ENCODE data around the gene CLIP3.

The CLIP3 gene

DNA sequence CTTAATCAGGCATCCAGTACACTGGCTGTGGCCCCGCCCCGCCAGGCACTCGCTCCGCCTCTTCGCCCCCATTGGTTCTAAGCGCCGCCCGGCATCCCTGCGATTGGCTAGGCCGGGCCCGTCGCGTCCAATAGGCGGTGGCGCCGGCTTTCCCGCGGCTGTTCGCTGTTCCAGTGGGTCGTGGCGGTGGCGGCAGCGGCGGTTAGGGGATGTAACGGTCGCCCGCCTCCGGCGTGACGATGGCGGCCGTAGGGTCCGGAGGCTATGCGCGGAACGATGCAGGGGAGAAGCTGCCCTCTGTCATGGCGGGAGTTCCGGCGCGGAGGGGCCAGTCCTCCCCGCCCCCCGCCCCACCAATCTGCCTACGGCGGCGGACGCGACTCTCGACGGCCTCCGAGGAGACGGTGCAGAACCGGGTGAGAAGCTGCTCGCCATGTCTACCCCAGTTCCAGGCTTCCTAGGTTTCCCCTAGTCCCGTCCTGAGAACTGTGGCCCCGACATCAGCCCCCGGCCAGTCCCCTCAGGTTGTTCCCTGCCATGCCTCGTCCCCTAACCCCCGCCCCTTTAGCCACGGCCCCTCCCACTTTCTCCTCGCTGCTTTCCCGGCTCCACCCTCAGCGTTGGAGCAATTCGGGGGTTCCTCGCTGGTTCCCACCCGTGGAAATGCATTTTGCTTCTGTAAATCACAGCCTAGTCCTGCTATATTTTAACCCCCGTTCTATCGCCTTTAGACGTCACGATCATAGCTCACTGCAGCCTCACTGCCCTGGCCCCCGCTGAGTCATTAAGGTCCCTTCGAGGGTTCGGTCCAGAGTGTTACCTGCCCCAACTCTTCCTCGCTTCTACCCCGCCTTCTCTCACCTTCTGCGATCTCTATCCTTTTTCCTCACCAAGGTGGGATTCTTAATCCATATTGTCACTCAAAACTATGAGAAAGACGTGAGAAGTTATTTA is 22.3 kb upstream of the CLIP3 start, which contains the start of gene WDR62:
TSS of gene WDR62 (plus strand) at position 165 of the 954 bp plus-strand sequence. CDS start at position 240, 75 bp downstream.
- peak within 1 kb of the TSS; percentile 88 for H3K27ac ChIP-seq (replicated peaks)
- no peaks in the 10 kb centered on the region for H3K27me3 ChIP-seq (ENCODE audit: insufficient read depth, poor library complexity, severe bottlenecking)
- peak within 1 kb of the TSS; percentile 88 for H3K4me3 ChIP-seq (replicated peaks; ENCODE audit: insufficient read depth, low read length)
- TF ChIP-seq, protein P1, sequence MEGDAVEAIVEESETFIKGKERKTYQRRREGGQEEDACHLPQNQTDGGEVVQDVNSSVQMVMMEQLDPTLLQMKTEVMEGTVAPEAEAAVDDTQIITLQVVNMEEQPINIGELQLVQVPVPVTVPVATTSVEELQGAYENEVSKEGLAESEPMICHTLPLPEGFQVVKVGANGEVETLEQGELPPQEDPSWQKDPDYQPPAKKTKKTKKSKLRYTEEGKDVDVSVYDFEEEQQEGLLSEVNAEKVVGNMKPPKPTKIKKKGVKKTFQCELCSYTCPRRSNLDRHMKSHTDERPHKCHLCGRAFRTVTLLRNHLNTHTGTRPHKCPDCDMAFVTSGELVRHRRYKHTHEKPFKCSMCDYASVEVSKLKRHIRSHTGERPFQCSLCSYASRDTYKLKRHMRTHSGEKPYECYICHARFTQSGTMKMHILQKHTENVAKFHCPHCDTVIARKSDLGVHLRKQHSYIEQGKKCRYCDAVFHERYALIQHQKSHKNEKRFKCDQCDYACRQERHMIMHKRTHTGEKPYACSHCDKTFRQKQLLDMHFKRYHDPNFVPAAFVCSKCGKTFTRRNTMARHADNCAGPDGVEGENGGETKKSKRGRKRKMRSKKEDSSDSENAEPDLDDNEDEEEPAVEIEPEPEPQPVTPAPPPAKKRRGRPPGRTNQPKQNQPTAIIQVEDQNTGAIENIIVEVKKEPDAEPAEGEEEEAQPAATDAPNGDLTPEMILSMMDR (IDR thresholded peaks at IDR 0.05; ENCODE audit: insufficient read depth, low read length), result no peak
- TF ChIP-seq POLR2AphosphoS5 (IDR thresholded peaks at IDR 0.05; ENCODE audit: low read depth), result peak; percentile 73
- TF ChIP-seq, protein P2, sequence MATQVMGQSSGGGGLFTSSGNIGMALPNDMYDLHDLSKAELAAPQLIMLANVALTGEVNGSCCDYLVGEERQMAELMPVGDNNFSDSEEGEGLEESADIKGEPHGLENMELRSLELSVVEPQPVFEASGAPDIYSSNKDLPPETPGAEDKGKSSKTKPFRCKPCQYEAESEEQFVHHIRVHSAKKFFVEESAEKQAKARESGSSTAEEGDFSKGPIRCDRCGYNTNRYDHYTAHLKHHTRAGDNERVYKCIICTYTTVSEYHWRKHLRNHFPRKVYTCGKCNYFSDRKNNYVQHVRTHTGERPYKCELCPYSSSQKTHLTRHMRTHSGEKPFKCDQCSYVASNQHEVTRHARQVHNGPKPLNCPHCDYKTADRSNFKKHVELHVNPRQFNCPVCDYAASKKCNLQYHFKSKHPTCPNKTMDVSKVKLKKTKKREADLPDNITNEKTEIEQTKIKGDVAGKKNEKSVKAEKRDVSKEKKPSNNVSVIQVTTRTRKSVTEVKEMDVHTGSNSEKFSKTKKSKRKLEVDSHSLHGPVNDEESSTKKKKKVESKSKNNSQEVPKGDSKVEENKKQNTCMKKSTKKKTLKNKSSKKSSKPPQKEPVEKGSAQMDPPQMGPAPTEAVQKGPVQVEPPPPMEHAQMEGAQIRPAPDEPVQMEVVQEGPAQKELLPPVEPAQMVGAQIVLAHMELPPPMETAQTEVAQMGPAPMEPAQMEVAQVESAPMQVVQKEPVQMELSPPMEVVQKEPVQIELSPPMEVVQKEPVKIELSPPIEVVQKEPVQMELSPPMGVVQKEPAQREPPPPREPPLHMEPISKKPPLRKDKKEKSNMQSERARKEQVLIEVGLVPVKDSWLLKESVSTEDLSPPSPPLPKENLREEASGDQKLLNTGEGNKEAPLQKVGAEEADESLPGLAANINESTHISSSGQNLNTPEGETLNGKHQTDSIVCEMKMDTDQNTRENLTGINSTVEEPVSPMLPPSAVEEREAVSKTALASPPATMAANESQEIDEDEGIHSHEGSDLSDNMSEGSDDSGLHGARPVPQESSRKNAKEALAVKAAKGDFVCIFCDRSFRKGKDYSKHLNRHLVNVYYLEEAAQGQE (IDR thresholded peaks at IDR 0.05; ENCODE audit: insufficient replicate concordance, low read depth), result no peak
- DNase-seq (ENCODE audit: low read depth in 1 of 2, low spot score in 1 of 2), result peak; percentile 80 to 94

DNA sequence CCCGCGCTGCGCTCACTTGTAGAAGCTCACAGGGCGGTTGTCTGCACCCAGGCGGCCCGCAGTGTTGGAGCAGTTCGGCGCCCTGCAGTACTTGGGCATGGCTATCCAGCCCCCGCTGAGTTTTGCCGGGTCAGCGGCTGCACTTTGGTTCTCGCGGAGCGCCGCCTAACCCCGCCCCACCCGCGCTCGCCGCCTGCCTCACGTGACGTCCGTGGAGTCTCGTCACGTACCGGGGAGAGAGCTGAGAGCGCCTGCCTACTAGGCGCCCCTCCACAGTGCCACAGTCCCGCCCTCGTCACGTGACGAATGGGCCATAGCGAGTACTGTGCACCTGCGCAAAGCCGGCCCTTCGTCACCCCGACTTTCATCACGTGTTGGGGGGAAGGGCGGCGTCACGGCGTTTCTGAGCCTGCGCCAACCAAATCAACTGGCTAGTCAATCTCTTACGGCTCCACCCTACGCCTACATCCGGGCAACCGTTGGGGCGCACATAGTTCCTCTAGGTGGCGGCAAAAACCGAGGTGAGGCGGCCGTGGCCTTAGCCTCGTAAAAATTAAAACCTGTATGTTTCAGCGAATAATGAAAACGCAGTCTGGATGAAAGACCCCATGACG is 21.6 kb upstream of the CLIP3 start, which contains the start of gene THAP8:
TSS of gene THAP8 (minus strand) at position 167 of the 614 bp plus-strand sequence. CDS start at position 99, 68 bp downstream.
- Histone ChIP-seq H3K4me3 (replicated peaks; ENCODE audit: insufficient read depth, low read length) (peak within 1 kb of the TSS; percentile 88), H3K27me3 (ENCODE audit: insufficient read depth, poor library complexity, severe bottlenecking) (no peaks in the 10 kb centered on the region), H3K27ac (replicated peaks) (peak within 1 kb of the TSS; percentile 88)
- peak; percentile 98 to 100 for DNase-seq (ENCODE audit: low read depth in 1 of 2, low spot score in 1 of 2)
- no peak for TF ChIP-seq GABPA (IDR thresholded peaks at IDR 0.05; ENCODE audit: low read depth)
- TF ChIP-seq SPI1 (IDR thresholded peaks at IDR 0.05; ENCODE audit: borderline replicate concordance, low read depth), result no peak
- TF ChIP-seq POLR2AphosphoS5 (IDR thresholded peaks at IDR 0.05; ENCODE audit: low read depth), result peak; percentile 40; the same call in 1 of the 2 replicates
- TF ChIP-seq, protein P2 (IDR thresholded peaks at IDR 0.05; ENCODE audit: insufficient replicate concordance, low read depth), result no peak
- TF ChIP-seq, protein P1 (IDR thresholded peaks at IDR 0.05; ENCODE audit: insufficient read depth, low read length), result peak; percentile 9

DNA sequence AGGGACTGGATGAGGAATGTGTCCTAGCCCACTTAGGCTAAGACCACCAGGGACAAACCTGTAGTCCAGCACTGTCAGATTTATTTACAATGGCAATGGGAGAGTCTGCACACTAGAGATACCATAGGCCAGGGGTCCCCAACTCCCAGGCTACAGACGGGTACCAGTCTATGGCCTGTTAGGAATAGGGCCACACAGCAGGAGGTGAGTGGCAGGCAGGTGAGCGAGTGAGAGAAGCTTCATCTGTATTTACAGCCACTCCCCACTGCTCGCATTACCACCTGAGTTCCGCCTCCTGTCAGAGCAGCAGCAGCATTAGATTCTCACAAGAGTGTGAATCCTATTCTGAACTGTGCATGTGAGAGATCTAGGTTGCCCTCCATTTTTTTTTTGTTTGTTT is 19.0 kb upstream of the CLIP3 start:
- DNase-seq (ENCODE audit: low read depth in 1 of 2, low spot score in 1 of 2), result no peak
- no peak overlapping the region for H3K4me3 ChIP-seq (replicated peaks; ENCODE audit: insufficient read depth, low read length)
- no peak overlapping the region for H3K27ac ChIP-seq (replicated peaks)
- no peaks in the 10 kb centered on the region for H3K27me3 ChIP-seq (ENCODE audit: insufficient read depth, poor library complexity, severe bottlenecking)
- TF ChIP-seq, protein P2 (IDR thresholded peaks at IDR 0.05; ENCODE audit: insufficient replicate concordance, low read depth), result no peak
- TF ChIP-seq GABPA (IDR thresholded peaks at IDR 0.05; ENCODE audit: low read depth) (no peak), POLR2AphosphoS5 (IDR thresholded peaks at IDR 0.05; ENCODE audit: low read depth) (no peak), SPI1 (IDR thresholded peaks at IDR 0.05; ENCODE audit: borderline replicate concordance, low read depth) (no peak)
- TF ChIP-seq, protein P1 (IDR thresholded peaks at IDR 0.05; ENCODE audit: insufficient read depth, low read length), result no peak
